Stomach smooth muscle (tissue), 2 donors: ENCODE data around the gene ADGRF5.

Source experiments
- H3K27ac ChIP-seq: one replicate; pipeline ENCODE4 v1.7.0; 2013; ENCODE audit warnings: mild to moderate bottlenecking, low read length, inconsistent platforms
- H3K27me3 ChIP-seq, 2 donors: one replicate each; pipeline ENCODE4 v1.7.0; 2013; ENCODE audit warnings: low read length in 2 of 2; ENCODE audit not compliant: insufficient read depth in 2 of 2, control insufficient read depth in 1 of 2
- H3K36me3 ChIP-seq, 2 donors: one replicate each; pipeline ENCODE4 v1.7.0; 2013; ENCODE audit warnings: low read length in 2 of 2; ENCODE audit not compliant: control insufficient read depth in 2 of 2, insufficient read depth in 2 of 2
- H3K4me1 ChIP-seq: one replicate; pipeline ENCODE4 v1.7.0; 2013; ENCODE audit warnings: low read length; ENCODE audit not compliant: control insufficient read depth, insufficient read depth
- H3K4me3 ChIP-seq, 2 donors: one replicate each; pipeline ENCODE4 v1.7.0; 2013; ENCODE audit warnings: low read length in 2 of 2
- H3K9ac ChIP-seq, 2 donors: one replicate each; pipeline ENCODE4 v1.7.0; 2013; ENCODE audit warnings: low read length in 2 of 2, mild to moderate bottlenecking in 1 of 2
- H3K9me3 ChIP-seq, 2 donors: one replicate each; pipeline ENCODE4 v1.7.0; 2013; ENCODE audit warnings: low read length in 2 of 2; ENCODE audit not compliant: control insufficient read depth in 2 of 2
- donor health status: healthy.
- donor health status: Pancreatic carcinoma.

ADGRF5 gene, protein sequence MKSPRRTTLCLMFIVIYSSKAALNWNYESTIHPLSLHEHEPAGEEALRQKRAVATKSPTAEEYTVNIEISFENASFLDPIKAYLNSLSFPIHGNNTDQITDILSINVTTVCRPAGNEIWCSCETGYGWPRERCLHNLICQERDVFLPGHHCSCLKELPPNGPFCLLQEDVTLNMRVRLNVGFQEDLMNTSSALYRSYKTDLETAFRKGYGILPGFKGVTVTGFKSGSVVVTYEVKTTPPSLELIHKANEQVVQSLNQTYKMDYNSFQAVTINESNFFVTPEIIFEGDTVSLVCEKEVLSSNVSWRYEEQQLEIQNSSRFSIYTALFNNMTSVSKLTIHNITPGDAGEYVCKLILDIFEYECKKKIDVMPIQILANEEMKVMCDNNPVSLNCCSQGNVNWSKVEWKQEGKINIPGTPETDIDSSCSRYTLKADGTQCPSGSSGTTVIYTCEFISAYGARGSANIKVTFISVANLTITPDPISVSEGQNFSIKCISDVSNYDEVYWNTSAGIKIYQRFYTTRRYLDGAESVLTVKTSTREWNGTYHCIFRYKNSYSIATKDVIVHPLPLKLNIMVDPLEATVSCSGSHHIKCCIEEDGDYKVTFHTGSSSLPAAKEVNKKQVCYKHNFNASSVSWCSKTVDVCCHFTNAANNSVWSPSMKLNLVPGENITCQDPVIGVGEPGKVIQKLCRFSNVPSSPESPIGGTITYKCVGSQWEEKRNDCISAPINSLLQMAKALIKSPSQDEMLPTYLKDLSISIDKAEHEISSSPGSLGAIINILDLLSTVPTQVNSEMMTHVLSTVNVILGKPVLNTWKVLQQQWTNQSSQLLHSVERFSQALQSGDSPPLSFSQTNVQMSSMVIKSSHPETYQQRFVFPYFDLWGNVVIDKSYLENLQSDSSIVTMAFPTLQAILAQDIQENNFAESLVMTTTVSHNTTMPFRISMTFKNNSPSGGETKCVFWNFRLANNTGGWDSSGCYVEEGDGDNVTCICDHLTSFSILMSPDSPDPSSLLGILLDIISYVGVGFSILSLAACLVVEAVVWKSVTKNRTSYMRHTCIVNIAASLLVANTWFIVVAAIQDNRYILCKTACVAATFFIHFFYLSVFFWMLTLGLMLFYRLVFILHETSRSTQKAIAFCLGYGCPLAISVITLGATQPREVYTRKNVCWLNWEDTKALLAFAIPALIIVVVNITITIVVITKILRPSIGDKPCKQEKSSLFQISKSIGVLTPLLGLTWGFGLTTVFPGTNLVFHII (N-terminal part only)

DNA sequence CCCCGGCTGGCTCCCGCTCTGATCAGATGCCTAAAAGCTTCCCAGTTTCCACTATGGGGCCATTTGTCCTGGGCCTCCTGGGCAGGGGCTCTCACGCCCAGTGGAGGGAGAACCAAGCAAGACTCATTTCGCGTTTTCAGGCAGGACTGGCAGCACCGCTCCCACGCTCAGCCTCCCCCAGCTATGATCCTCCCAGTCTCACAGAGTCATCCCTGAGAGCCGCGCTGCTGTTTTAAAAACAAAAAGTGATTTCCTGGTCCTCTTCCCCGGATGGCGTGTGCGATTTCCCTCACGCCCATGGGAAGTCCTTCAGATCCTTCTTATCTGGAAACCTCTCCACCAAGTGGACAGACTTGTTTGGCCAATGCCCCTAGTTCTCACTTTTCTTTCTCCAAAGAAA lies at the start of gene ADGRF5:
ADGRF5 (minus strand) TSS at position 208 of the 400 bp plus-strand sequence. CDS start 15,176 bp downstream, outside the sequence.
- peaks cover 0 to 3% of the 10 kb centered on the region in 2 donors for H3K9me3 ChIP-seq
- H3K4me3 ChIP-seq, result no peak within 1 kb of the TSS
- no peaks in the 10 kb centered on the region for H3K27me3 ChIP-seq
- H3K4me1 ChIP-seq, result no peaks in the 10 kb centered on the region
- H3K36me3 ChIP-seq, result no peaks in the 10 kb centered on the region
- no peak within 1 kb of the TSS for H3K27ac ChIP-seq
- H3K9ac ChIP-seq, result no peak within 1 kb of the TSS

DNA sequence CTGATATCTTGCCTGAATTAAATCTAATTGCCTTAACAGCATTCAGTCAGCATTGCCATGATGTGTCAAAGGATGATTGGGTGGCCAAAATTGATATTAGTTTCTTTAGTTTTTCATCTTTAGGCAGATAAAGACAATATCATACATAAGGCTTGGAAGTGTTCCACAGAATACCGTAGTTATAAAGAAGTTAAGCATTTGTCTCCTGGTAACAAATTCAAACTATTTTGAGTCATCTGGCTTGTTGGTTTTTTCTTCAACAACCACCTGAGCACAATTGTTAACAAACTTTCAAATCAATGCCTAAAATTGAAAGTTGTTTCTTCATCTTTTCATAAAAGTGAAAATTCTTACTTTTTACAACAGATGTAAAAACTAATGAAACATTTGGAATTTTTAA lies 47.5 kb upstream of the ADGRF5 start:
- no peak overlapping the region for H3K27ac ChIP-seq
- no peaks in the 10 kb centered on the region for H3K9me3 ChIP-seq
- H3K4me1 ChIP-seq, result no peaks in the 10 kb centered on the region
- H3K27me3 ChIP-seq, result no peaks in the 10 kb centered on the region
- H3K36me3 ChIP-seq, result no peaks in the 10 kb centered on the region
- no peak overlapping the region for H3K9ac ChIP-seq
- no peak overlapping the region for H3K4me3 ChIP-seq

DNA sequence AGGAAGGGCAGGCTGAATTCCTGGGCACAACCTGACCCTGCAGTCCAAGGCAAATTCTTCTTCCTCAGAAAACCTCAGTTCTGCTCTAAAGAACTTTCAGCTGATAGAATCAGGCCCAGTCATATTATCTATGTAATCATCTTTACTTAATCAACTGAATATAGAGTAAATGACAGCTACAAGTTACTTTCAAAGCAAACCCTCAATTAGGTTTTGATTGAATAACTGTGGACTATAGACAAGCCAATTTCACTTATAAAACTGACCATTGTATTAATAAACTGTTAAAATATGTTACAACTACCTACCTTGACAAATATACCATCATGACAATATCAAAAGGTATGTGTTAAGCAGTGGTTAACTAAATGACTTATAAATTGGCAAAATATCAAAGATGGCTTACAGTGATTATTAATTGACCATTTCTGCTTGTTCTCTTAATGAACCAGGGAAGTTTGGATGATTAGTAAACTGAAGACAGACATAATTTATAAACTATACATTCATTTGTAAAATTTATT lies 46.1 kb upstream of the ADGRF5 start:
- Histone ChIP-seq H3K4me3 (no peak overlapping the region), H3K9ac (no peak overlapping the region), H3K27ac (no peak overlapping the region), H3K4me1 (no peaks in the 10 kb centered on the region), H3K36me3 (no peaks in the 10 kb centered on the region), H3K9me3 (no peaks in the 10 kb centered on the region), H3K27me3 (no peaks in the 10 kb centered on the region)

DNA sequence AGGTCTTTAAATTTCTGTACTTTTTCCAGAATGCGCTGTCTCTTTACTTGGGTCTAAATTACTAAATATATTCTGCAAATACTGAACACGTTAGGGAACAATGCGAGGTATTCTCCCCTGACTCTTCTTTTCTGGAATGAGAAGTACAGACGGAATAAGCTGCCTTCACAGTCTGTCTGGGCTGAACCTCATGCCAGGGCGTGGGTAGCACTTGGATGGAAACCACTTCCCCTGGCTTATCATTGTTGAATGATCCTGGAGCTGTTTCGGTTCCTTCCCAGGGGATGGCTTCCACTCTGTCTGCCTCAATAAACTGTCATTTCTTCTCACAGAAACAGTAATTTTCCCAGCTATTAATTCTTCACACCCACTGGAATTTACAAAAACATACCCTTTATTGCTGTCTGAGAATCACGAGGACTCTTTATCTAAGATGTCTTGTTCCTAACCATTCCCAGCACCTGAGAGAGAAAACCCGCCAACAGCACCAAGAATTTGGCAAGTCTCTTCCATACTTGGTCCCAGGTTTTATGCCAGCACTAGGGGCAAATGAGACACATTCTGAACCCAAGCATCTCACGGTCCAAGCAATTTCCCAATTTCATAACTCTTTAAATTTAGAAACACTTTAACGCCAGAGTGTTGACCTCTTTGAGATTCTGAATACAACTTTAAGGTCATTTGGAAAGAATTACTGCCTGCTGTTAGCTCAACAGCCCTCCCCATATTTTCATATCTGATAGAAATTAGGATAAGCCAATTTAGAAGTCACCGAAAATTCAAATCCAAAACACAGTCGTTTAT lies 43.2 kb upstream of the ADGRF5 start:
- Histone ChIP-seq H3K27me3 (no peaks in the 10 kb centered on the region), H3K27ac (no peak overlapping the region), H3K4me3 (no peak overlapping the region), H3K36me3 (no peaks in the 10 kb centered on the region), H3K9me3 (no peaks in the 10 kb centered on the region), H3K4me1 (no peaks in the 10 kb centered on the region), H3K9ac (no peak overlapping the region)

DNA sequence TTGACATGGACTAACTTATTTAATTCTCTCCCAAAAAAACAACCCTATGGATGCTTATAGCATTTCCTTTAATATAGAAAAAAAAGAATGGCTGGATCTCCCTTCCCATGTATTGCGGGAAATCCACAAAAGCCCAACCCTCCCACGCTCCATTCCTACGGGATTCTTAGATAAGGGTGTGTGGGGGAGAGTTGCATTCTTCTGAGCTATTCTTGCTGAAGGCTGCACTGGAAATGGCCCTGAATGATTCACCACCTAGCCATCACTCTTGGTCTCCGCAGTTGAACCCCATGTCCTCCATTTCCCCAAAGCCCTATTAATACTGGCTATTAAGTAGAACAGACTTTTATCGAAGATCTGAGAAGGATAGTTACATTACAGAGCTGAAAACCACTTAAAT lies 41.9 kb upstream of the ADGRF5 start:
- Histone ChIP-seq H3K9ac (no peak overlapping the region), H3K27ac (no peak overlapping the region), H3K36me3 (no peaks in the 10 kb centered on the region), H3K9me3 (no peaks in the 10 kb centered on the region), H3K4me3 (no peak overlapping the region), H3K4me1 (no peaks in the 10 kb centered on the region), H3K27me3 (no peaks in the 10 kb centered on the region)

DNA sequence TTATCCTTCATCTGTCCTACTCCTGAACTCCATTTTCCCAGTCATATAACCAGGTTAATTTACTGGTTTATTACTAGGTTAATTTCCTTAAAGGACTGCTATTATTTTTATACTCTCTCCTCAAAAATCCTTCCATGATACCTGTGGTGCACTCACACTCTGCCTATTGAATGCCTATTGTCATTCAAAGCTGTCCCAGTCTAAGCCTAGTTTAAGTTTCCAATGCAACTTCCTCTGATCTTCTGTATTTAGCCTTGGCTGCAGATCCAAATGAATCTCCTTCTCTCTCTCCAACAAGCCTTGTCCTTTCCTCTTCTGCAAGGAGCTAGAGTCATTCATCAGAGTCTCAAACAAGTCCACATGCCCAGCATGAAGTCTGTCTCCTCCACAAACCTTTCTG lies 41.3 kb upstream of the ADGRF5 start:
- no peak overlapping the region for H3K9ac ChIP-seq
- H3K27me3 ChIP-seq, result no peaks in the 10 kb centered on the region
- no peak overlapping the region for H3K4me3 ChIP-seq
- H3K27ac ChIP-seq, result no peak overlapping the region
- no peaks in the 10 kb centered on the region for H3K9me3 ChIP-seq
- no peaks in the 10 kb centered on the region for H3K36me3 ChIP-seq
- no peaks in the 10 kb centered on the region for H3K4me1 ChIP-seq

DNA sequence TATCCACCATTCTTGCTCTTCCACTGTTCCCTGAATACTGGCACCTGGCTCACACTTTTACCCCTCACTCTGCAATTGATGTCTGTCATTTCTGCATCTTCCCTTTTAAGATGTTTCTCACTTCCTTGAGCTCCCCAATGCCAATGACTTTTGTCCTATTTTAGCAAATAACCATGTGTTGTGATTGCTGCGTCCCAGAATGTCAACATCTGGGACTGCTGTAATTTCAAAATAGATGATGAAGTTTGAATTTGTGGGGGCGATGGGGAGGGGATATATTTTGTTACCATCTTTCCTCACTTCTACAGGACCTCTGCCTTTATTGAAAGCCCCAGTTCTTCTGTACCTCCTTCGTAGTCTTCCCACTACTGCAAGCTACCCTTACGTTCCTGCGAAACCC lies 40.0 kb upstream of the ADGRF5 start:
- Histone ChIP-seq H3K27me3 (no peaks in the 10 kb centered on the region), H3K4me3 (no peak overlapping the region), H3K36me3 (no peaks in the 10 kb centered on the region), H3K9me3 (no peaks in the 10 kb centered on the region), H3K27ac (no peak overlapping the region), H3K9ac (no peak overlapping the region), H3K4me1 (no peaks in the 10 kb centered on the region)

DNA sequence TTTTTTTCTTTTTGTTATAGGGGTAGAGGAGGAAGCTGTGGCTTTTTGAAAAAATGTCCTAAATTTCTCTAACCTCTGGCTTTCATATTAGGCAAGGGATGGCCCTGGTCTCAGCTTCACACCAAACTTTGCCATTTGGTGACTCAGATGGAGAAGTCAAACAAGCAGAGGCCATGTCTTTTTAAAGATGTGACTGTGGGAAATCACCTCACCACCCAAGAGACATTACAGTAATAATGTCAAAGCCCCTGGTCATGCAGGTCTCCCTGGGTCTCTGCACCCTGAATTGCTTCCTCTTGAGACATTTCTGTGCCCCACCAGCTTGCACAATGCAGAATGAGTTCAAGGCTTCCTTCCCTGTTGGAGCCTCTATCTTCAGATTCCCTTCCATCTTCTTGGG lies 39.5 kb upstream of the ADGRF5 start:
- no peaks in the 10 kb centered on the region for H3K4me1 ChIP-seq
- no peak overlapping the region for H3K4me3 ChIP-seq
- no peak overlapping the region for H3K9ac ChIP-seq
- H3K27ac ChIP-seq, result no peak overlapping the region
- H3K9me3 ChIP-seq, result no peaks in the 10 kb centered on the region
- no peaks in the 10 kb centered on the region for H3K36me3 ChIP-seq
- H3K27me3 ChIP-seq, result no peaks in the 10 kb centered on the region

DNA sequence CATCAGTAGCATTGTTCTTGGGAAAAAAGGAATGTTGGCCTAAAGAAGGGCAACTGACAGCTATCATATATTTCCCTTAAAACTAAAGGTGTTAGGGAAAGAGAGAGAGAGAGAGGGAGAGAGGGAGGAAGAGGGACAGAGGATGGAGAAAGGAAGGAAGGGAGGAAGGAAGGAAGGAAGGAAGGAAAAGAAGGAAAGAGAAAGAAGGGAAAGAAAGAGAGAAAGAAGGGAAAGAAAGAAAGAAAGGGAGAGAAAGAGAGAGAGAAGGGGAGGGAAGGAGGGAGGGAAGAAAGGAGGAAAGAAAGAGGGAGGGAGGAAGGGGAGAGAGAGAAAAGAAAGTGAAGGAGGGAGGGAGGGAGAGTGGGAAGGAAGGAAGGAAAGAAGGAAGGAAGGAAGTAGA lies 37.7 kb upstream of the ADGRF5 start:
- H3K9me3 ChIP-seq, result no peaks in the 10 kb centered on the region
- peaks cover 0 to 2% of the 10 kb centered on the region in 2 donors for H3K27me3 ChIP-seq
- H3K9ac ChIP-seq, result no peak overlapping the region
- no peak overlapping the region for H3K27ac ChIP-seq
- H3K4me1 ChIP-seq, result no peaks in the 10 kb centered on the region
- no peak overlapping the region for H3K4me3 ChIP-seq
- H3K36me3 ChIP-seq, result no peaks in the 10 kb centered on the region

DNA sequence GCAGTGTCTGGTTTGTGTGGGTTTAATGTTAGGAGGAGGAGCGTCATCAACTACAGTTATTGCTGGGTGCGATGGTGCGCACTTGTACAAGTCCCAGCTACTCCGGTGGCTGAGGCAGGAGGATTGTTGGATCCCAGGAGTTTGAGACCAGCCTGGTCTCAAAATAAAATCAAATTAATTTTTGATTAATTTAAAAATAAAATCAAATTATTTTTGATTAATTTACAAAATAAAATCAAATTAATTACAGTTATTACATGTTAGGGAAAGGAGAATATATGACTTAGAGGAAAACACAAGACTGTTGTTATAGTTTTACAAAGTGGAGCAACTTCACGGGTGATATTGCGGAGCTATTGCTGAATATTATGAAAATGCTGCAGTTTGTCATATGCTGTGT lies 34.7 kb upstream of the ADGRF5 start:
- Histone ChIP-seq H3K9ac (no peak overlapping the region), H3K36me3 (no peaks in the 10 kb centered on the region), H3K27me3 (peaks cover 0 to 2% of the 10 kb centered on the region in 2 donors), H3K4me1 (no peaks in the 10 kb centered on the region), H3K9me3 (no peaks in the 10 kb centered on the region), H3K4me3 (no peak overlapping the region), H3K27ac (no peak overlapping the region)
